ENCODE measurements around the gene DSTN. TPM values are rescaled to one million over a fixed set of nuclear protein-coding genes. Genes with fewer than 3 reads are reported as not detected.
A peak's percentile ranks its signal among the peaks of the same experiment; 100 is the strongest.

DSTN gene
- total and polyA plus RNA-seq, 2 of the 4 experiments (the other 2 are of a cell fraction) = 221 to 269 TPM

DNA sequence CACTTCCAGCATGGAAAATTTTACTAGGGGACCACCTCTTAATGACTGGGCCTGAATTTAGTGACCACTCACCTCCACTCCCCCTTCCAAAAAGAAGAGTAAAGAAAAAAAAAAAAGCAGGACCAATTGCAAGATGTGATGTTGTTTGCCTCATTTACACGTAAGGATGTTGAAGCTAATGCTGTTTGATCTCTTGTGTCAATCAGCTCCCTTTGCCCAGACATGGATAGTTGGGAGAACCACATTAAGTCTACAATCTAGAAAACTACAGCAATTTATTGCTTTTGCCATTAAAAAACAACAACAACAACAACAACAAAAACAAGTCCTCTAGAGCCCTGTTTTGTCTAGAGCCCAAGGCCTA is 11.0 kb upstream of the DSTN start:
- peak overlapping the region; percentile 60 for H3K14ac ChIP-seq (replicated peaks; ENCODE audit: low read depth, low read length)
- TF ChIP-seq ELK1 (IDR thresholded peaks at IDR 0.05; ENCODE audit: borderline replicate concordance, low read depth, low read length) (no peak), MXI1 (IDR thresholded peaks at IDR 0.05; ENCODE audit: borderline replicate concordance, low read depth, low read length) (no peak)
- H2BK15ac ChIP-seq (ENCODE audit: low read depth, low read length) = peak overlapping the region; percentile 66; the same call in 2 of the 3 replicates
- peak overlapping the region; percentile 85; the same call in 1 of the 2 replicates for H3K18ac ChIP-seq (ENCODE audit: low read depth, low read length)
- H3K4me3 ChIP-seq (ENCODE audit: insufficient read depth, low read depth, low read length) = no peak overlapping the region
- peaks cover 0 to 25% of the 10 kb centered on the region in 2 experiments; a peak in 3 of 4 replicates for H3K79me1 ChIP-seq (ENCODE audit: low read depth in 1 of 2, low read length in 2 of 2)
- peak overlapping the region; percentile 83 for H4K91ac ChIP-seq (ENCODE audit: insufficient read depth, low read depth, low read length)
- H3K56ac ChIP-seq (ENCODE audit: extremely low read depth, insufficient read depth, low read length) = peak overlapping the region; percentile 55
- peak overlapping the region; percentile 40; the same call in 1 of the 2 replicates for H3K23ac ChIP-seq (ENCODE audit: low read depth, low read length)
- H2BK120ac ChIP-seq (ENCODE audit: low read depth, low read length) = peak overlapping the region; percentile 80
- in situ Hi-C loops (cut with MboI; ENCODE audit: low sequenced_read_pairs) = no loop called here
- no peaks in the 10 kb centered on the region for H3K27me3 ChIP-seq (ENCODE audit: control insufficient read depth, insufficient read depth, low read length)
- ChIA-PET CTCF (interaction anchor here (0.8 to 1.4 kb wide), 2 partner anchors 13 to 16 kb away, joined by 3 to 6 read pairs; no protein-coding TSS in a partner anchor), POLR2A (ENCODE audit: unreplicated experiment) (no interaction called here)
- H3K27ac ChIP-seq (ENCODE audit: insufficient read depth, low read length) = peak overlapping the region; percentile 64
- H4K20me1 ChIP-seq (ENCODE audit: insufficient read depth, low read length) = peaks cover 8% of the 10 kb centered on the region; the same call in 1 of the 2 replicates
- H2AK9ac ChIP-seq (replicated peaks; ENCODE audit: low read depth, low read length, poor library complexity) = no peak overlapping the region
- peak overlapping the region; percentile 68 for H2AK5ac ChIP-seq (ENCODE audit: low read depth, low read length)
- H3K9me1 ChIP-seq (ENCODE audit: insufficient read depth, low read length) = peaks cover 19% of the 10 kb centered on the region
- peak overlapping the region; percentile 98 for H2BK5ac ChIP-seq (ENCODE audit: low read depth, low read length, poor library complexity, severe bottlenecking)
- ATAC-seq (ENCODE audit: low read depth) (no peak), DNase-seq (no peak)
- H3K4ac ChIP-seq (ENCODE audit: low read depth, low read length) = peak overlapping the region; percentile 82; the same call in 1 of the 2 replicates
- H3K9ac ChIP-seq (ENCODE audit: low read depth, low read length) = no peak overlapping the region; the same call in 1 of the 2 replicates
- H4K8ac ChIP-seq (ENCODE audit: low read depth in 2 of 2, low read length in 2 of 2) = peak overlapping the region; percentile 4 to 82; a peak in 3 of 4 replicates
- intact Hi-C loops (cut with micrococcal nuclease) = loop anchor here (1.0 kb wide), 1 partner anchor 10 kb away; no protein-coding TSS in a partner anchor
- no CpG with 5 or more reads among the region's 1 CpG for WGBS, 2 experiments (ENCODE audit: extremely low coverage in 2 of 2, insufficient read length in 1 of 2)
- peaks cover 17% of the 10 kb centered on the region for H3K4me1 ChIP-seq (ENCODE audit: control insufficient read depth, insufficient read depth, low read length)
- H3K36me3 ChIP-seq (ENCODE audit: control insufficient read depth, insufficient read depth, low read length) = no peaks in the 10 kb centered on the region
- peak overlapping the region; percentile 55; the same call in 1 of the 2 replicates for H4K5ac ChIP-seq (ENCODE audit: low read depth, low read length)
- peak overlapping the region; percentile 69 for H2BK20ac ChIP-seq (ENCODE audit: low read depth, low read length)
- dilution Hi-C loops (cut with HindIII; ENCODE audit: low sequenced_read_pairs, unreplicated experiment) = no loop called here
- H2AFZ ChIP-seq (replicated peaks; ENCODE audit: low read length, poor library complexity) = no peak overlapping the region
- peak overlapping the region; percentile 43; the same call in 1 of the 2 replicates for H3K4me2 ChIP-seq (ENCODE audit: low read depth, low read length)
- H3K9me3 ChIP-seq (ENCODE audit: control insufficient read depth, insufficient read depth, low read length) = no peaks in the 10 kb centered on the region
- no TSS peak for BruUV-seq (replicated peaks)
